Gastrocnemius medialis (tissue), 4 donors: ENCODE results near the gene RAD51C. TPM values are rescaled to one million over a fixed set of nuclear protein-coding genes. Genes with fewer than 3 reads are reported as not detected.
"Not testable (repeated sequence)": the region's sequence is repeated elsewhere in the genome, so short reads cannot be mapped to it uniquely, and the experiment has no call there.

Experiments
- ATAC-seq, 2 donors: fragments of 150-250 bp; one replicate each; pipeline ENCODE4 v1.9.1; 2016
- DNase-seq, 2 donors: peaks; one replicate each; pipeline ENCODE4 v3.0.0-alpha.2; 2019
- H3K27ac ChIP-seq, 4 donors: fragments of 200-600 bp; sonication (generic); 1 replicate in 1 of 4; 2 replicates in 3 of 4; pipeline ENCODE4 v1.5.1; 2016 to 2018; ENCODE audit warnings: mild to moderate bottlenecking in 2 of 4, moderate library complexity in 1 of 4
- H3K27me3 ChIP-seq, 3 donors: fragments of 200-600 bp; sonication (generic) in 2 of 3; 1 replicate in 1 of 3; 2 replicates in 2 of 3; pipeline versions ENCODE4 v1.5.1 to v1.6.0; 2016 to 2019; ENCODE audit warnings: mild to moderate bottlenecking in 1 of 3, moderate library complexity in 1 of 3
- H3K36me3 ChIP-seq, 2 donors: fragments of 200-600 bp; sonication (generic) in 1 of 2; one replicate each; pipeline ENCODE4 v1.5.1; 2017 to 2018
- H3K4me1 ChIP-seq, 2 donors: fragments of 200-600 bp; sonication (generic) in 1 of 2; one replicate each; pipeline ENCODE4 v1.5.1; 2016 to 2017; ENCODE audit warnings: mild to moderate bottlenecking in 2 of 2
- H3K4me3 ChIP-seq, 4 donors: fragments of 200-600 bp; sonication (generic) in 3 of 4; 1 replicate in 1 of 4; 2 replicates in 3 of 4; pipeline ENCODE4 v1.5.1; 2016 to 2019; ENCODE audit warnings: mild to moderate bottlenecking in 2 of 4
- H3K9me3 ChIP-seq, 3 donors: fragments of 200-600 bp; sonication (generic) in 2 of 3; 1 replicate in 1 of 3; 2 replicates in 2 of 3; pipeline ENCODE4 v1.5.1; 2016 to 2019
- POLR2A ChIP-seq, 2 donors: fragments of 450-650 bp; IDR thresholded peaks; one replicate each; pipeline ENCODE4 v1.6.1; 2017; ENCODE audit warnings: antibody characterized with exemption in 2 of 2, mild to moderate bottlenecking in 2 of 2, moderate library complexity in 2 of 2
- in situ Hi-C, 4 donors: fragments of 200-750 bp; cut with MboI; loops; one replicate each; pipeline versions ENCODE4 v1.15.0 to v1.8.0; 2017; ENCODE audit warnings: low sequenced_read_pairs in 4 of 4
- intact Hi-C: fragments of 100-400 bp; cut with DNase I; formaldehyde crosslinking; loops from one replicate; pipeline ENCODE4 v1.15.1; 2023; ENCODE audit warnings: low total_unique reads
- total RNA-seq, 4 donors: library from RNA; depleted of rRNA; stranded (reverse); fragments of >200 nt; gene quantifications; one replicate each; pipeline versions ENCODE4 v1.1.0 to v1.2.3, GENCODE V29; 2016
- TF ChIP-seq, protein P1 (sequence below), 5 experiments: fragments of 450-650 bp in 3 of 5; fragments of 200-600 bp in 2 of 5; sonication (generic) in 2 of 5; IDR thresholded peaks in 4 of 5; conservative IDR thresholded peaks in 1 of 5; 1 replicate in 4 of 5; 2 replicates in 1 of 5; pipeline ENCODE4 v1.5.1; 2016 to 2019; ENCODE audit warnings: antibody characterized with exemption in 5 of 5, mild to moderate bottlenecking in 3 of 5, moderate library complexity in 3 of 5

The RAD51C gene
- total RNA-seq, 4 donors from 2014 or later = 6.4 to 18.7 (median 12.5) TPM

DNA sequence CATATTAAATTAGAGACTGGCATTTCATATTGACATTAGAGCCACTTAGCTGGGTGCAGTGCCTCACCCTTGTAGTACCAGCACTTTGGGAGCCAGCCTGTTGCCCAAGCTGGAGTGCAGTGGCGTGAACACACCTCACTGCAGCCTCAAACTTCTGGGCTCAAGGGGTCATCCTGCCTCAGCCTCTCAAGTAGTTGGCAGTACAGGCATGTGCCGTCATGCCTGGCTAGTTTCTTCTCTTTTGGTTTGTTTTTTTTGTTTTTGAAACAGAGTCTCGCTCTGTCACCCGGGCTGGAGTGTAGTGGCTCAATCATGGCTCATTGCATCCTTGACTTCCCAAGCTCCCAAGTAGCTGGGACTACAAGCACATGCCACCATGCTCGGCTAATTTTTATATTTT, 72.0 kb downstream of the RAD51C start:
- in situ Hi-C loops = no loop called here
- H3K9me3 ChIP-seq = no peaks in the 10 kb centered on the region
- no peak for TF ChIP-seq POLR2A (IDR thresholded peaks at IDR 0.05)
- TF ChIP-seq, protein P1, sequence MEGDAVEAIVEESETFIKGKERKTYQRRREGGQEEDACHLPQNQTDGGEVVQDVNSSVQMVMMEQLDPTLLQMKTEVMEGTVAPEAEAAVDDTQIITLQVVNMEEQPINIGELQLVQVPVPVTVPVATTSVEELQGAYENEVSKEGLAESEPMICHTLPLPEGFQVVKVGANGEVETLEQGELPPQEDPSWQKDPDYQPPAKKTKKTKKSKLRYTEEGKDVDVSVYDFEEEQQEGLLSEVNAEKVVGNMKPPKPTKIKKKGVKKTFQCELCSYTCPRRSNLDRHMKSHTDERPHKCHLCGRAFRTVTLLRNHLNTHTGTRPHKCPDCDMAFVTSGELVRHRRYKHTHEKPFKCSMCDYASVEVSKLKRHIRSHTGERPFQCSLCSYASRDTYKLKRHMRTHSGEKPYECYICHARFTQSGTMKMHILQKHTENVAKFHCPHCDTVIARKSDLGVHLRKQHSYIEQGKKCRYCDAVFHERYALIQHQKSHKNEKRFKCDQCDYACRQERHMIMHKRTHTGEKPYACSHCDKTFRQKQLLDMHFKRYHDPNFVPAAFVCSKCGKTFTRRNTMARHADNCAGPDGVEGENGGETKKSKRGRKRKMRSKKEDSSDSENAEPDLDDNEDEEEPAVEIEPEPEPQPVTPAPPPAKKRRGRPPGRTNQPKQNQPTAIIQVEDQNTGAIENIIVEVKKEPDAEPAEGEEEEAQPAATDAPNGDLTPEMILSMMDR (IDR thresholded peaks at IDR 0.05 in 4 of 5, conservative IDR thresholded peaks at IDR 0.05 in 1 of 5) = no peak
- intact Hi-C loops = no loop called here
- DNase-seq (no peak), ATAC-seq (no peak)
- no peaks in the 10 kb centered on the region for H3K4me1 ChIP-seq
- peaks cover 7 to 9% (median 9%) of the 10 kb centered on the region in 3 donors for H3K27me3 ChIP-seq
- no peak overlapping the region for H3K4me3 ChIP-seq
- no peak overlapping the region for H3K27ac ChIP-seq
- no peaks in the 10 kb centered on the region for H3K36me3 ChIP-seq

DNA sequence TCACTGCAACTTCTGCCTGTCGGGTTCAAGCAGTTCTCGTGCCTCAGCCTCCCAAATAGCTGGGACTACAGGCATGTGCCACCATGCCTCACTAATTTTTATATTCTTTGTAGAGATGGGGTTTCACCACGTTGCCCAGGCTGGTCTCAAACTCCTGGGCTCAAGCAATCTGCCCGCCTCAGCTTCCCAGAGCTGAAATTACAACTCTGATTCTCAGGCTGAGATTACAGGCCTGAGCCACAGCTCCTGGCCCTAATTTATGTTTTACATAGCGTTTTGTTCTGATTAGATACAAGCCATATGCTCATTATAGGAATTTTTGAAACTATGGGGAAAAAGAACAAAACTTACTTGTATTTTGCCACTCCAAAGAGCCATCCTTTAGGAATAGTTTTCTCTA, 86.1 kb downstream of the RAD51C start:
- H3K9me3 ChIP-seq, H3K4me1 ChIP-seq, ATAC-seq, H3K36me3 ChIP-seq, in situ Hi-C loops, H3K27me3 ChIP-seq, H3K27ac ChIP-seq, intact Hi-C loops, H3K4me3 ChIP-seq, DNase-seq: not testable (repeated sequence)

DNA sequence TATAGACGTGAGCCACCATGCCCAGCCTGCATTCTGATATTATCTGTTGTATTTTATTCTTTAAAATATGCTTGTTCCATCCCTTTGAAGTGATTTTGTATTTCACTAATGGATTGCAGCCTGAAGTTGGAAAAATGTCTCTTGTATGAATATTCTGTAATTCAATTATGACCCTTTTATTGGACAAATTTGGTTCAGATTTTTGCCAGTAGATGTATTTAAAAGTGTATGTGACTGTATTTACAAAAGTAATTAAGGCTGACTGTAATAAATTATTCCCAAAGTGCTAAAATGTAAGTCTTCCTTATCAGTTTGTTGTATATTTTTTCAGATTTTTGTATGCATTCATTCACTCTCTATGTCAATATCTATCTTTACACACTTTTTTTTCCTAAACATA, 87.0 kb downstream of the RAD51C start:
- Histone ChIP-seq H3K36me3 (no peaks in the 10 kb centered on the region), H3K9me3 (no peaks in the 10 kb centered on the region), H3K4me1 (no peaks in the 10 kb centered on the region), H3K4me3 (no peak overlapping the region), H3K27me3 (no peaks in the 10 kb centered on the region), H3K27ac (no peak overlapping the region)
- in situ Hi-C loops (no loop called here), intact Hi-C loops (no loop called here)
- DNase-seq = no peak
- no peak for ATAC-seq
- TF ChIP-seq, protein P1 (IDR thresholded peaks at IDR 0.05 in 4 of 5, conservative IDR thresholded peaks at IDR 0.05 in 1 of 5) = no peak
- TF ChIP-seq POLR2A (IDR thresholded peaks at IDR 0.05) = no peak

DNA sequence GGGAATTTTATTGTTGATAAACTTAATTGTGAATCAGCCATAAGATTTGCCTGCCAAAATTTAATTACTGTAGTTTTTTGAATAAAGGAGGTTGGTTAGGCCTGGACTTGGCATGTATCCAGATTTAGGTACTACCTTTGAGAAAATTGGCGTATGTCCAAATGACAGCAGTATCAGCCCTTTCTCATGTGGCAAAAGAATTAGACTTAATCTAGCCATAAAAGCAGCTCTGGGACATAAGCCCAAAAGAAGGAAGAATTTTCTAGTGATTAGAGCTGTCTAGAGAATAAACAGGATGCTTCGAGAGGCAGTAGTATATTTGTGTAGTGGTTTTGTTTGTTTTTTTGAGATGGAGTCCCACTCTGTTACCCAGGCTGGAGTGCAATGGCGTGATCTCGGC, 91.0 kb downstream of the RAD51C start:
- no peak for TF ChIP-seq POLR2A (IDR thresholded peaks at IDR 0.05)
- TF ChIP-seq, protein P1 (IDR thresholded peaks at IDR 0.05 in 4 of 5, conservative IDR thresholded peaks at IDR 0.05 in 1 of 5) = no peak
- ATAC-seq (no peak), DNase-seq (no peak)
- no peaks in the 10 kb centered on the region for H3K27me3 ChIP-seq
- H3K9me3 ChIP-seq = no peaks in the 10 kb centered on the region
- H3K36me3 ChIP-seq = no peaks in the 10 kb centered on the region
- H3K4me3 ChIP-seq = no peak overlapping the region
- no peak overlapping the region for H3K27ac ChIP-seq
- no peaks in the 10 kb centered on the region for H3K4me1 ChIP-seq
- in situ Hi-C loops = no loop called here
- intact Hi-C loops = no loop called here

DNA sequence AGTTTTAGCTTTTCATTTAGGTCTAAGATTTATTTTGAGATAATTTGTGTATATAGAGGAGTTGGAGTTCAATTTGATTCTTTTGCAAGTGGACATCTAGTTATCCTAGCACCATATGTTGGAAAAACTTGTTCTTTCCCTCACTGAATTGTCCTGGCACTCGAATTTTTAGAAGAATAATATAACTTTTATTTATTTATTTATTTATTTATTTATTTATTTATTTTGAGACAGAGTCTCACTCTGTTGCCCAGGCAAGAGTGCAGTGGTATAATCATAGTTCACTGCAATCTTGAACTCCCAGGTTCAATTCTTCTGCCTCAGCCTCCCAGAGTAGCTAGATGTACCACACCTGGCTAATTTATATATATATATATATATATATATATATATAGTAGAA, 92.7 kb downstream of the RAD51C start:
- in situ Hi-C loops = no loop called here
- Histone ChIP-seq H3K4me3 (no peak overlapping the region), H3K36me3 (no peaks in the 10 kb centered on the region), H3K9me3 (no peaks in the 10 kb centered on the region), H3K27ac (no peak overlapping the region), H3K27me3 (no peaks in the 10 kb centered on the region), H3K4me1 (no peaks in the 10 kb centered on the region)
- TF ChIP-seq POLR2A (IDR thresholded peaks at IDR 0.05) = no peak
- TF ChIP-seq, protein P1 (IDR thresholded peaks at IDR 0.05 in 4 of 5, conservative IDR thresholded peaks at IDR 0.05 in 1 of 5) = no peak
- intact Hi-C loops = no loop called here
- DNase-seq = no peak
- no peak for ATAC-seq

Other genes with a start within 250 kb of the RAD51C start
- gene HSF5, start 204.2 kb upstream of the RAD51C start, total RNA-seq = not detected
- gene MTMR4, start 178.0 kb upstream of the RAD51C start, total RNA-seq = 10 to 100 TPM in 3 of 4 donors, 1 to 10 TPM in 1; 7.9 to 16.1 (median 11.1) TPM
- not detected for gene TEX14, start 557 bp upstream of the RAD51C start, total RNA-seq
- gene PPM1E, start 63.3 kb downstream of the RAD51C start, total RNA-seq = under 1 TPM in 2 of 4 donors, not detected in 2; 0.04 to 0.07 TPM